ENCODE measurements around the gene TMC5. TPM values are rescaled to one million over a fixed set of nuclear protein-coding genes. Genes with fewer than 3 reads are reported as not detected.

Gene TMC5
- total RNA-seq, 4 donors from 2014 or later = 0.19 TPM; not detected in 3

- in situ Hi-C loops (cut with MboI; ENCODE audit: low sequenced_read_pairs in 4 of 4) = no loop called here
Observed at GRCh38 chr16:19460397-19460796, 42.7 kb downstream of the TMC5 start.

GRCh38 chr16:19463468-19464315, 46.0 kb downstream of the TMC5 start:
- no peak for TF ChIP-seq POLR2A (IDR thresholded peaks at IDR 0.05)
- TF ChIP-seq CTCF (IDR thresholded peaks at IDR 0.05 in 4 of 5, conservative IDR thresholded peaks at IDR 0.05 in 1 of 5) = no peak
- no peak overlapping the region for H3K27ac ChIP-seq
- intact Hi-C loops (cut with DNase I; ENCODE audit: low total_unique reads) (no loop called here), in situ Hi-C loops (cut with MboI; ENCODE audit: low sequenced_read_pairs in 4 of 4) (no loop called here)
- H3K9me3 ChIP-seq = no peaks in the 10 kb centered on the region
- DNase-seq (no peak), ATAC-seq (no peak)
- no peak overlapping the region for H3K4me3 ChIP-seq
- H3K36me3 ChIP-seq = no peaks in the 10 kb centered on the region
- H3K27me3 ChIP-seq = no peaks in the 10 kb centered on the region
- no peaks in the 10 kb centered on the region for H3K4me1 ChIP-seq

More at GRCh38 chr16:19460397-19460796, 42.7 kb downstream of the TMC5 start:
- Histone ChIP-seq H3K27ac (no peak overlapping the region), H3K36me3 (no peaks in the 10 kb centered on the region), H3K27me3 (no peaks in the 10 kb centered on the region), H3K4me1 (no peaks in the 10 kb centered on the region), H3K4me3 (no peak overlapping the region), H3K9me3 (no peaks in the 10 kb centered on the region)
- intact Hi-C loops (cut with DNase I; ENCODE audit: low total_unique reads) = no loop called here
- ATAC-seq (no peak), DNase-seq (no peak)
- TF ChIP-seq CTCF (IDR thresholded peaks at IDR 0.05 in 4 of 5, conservative IDR thresholded peaks at IDR 0.05 in 1 of 5) (no peak), POLR2A (IDR thresholded peaks at IDR 0.05) (no peak)

DNA sequence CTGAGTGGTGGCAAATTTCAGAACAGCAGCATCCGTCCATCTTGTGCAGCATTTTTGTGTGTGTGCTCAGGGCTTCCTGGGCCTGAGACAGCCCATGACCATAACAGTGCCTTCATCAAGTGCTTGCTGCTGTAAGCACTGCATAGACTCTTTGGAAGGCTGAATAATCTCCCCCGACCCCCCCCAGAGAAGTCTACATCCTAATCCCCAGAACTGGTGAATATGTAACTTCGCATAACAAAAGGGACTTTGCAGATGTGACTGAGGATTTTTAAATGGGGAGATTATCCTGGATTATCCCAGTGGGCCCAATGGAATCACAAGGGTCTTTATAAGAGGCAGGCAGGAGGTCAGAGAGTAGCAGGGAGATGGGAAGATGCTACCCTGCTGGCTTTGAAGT, 50.6 kb downstream of the TMC5 start:
- TF ChIP-seq CTCF (IDR thresholded peaks at IDR 0.05 in 4 of 5, conservative IDR thresholded peaks at IDR 0.05 in 1 of 5) = no peak
- no peak for TF ChIP-seq POLR2A (IDR thresholded peaks at IDR 0.05)
- no peak overlapping the region for H3K27ac ChIP-seq
- H3K4me3 ChIP-seq = no peak overlapping the region
- DNase-seq (no peak), ATAC-seq (no peak)
- H3K36me3 ChIP-seq = no peaks in the 10 kb centered on the region
- H3K4me1 ChIP-seq = no peaks in the 10 kb centered on the region
- in situ Hi-C loops (cut with MboI; ENCODE audit: low sequenced_read_pairs in 4 of 4) = no loop called here
- H3K9me3 ChIP-seq = no peaks in the 10 kb centered on the region
- H3K27me3 ChIP-seq = no peaks in the 10 kb centered on the region
- intact Hi-C loops (cut with DNase I; ENCODE audit: low total_unique reads) = no loop called here

DNA sequence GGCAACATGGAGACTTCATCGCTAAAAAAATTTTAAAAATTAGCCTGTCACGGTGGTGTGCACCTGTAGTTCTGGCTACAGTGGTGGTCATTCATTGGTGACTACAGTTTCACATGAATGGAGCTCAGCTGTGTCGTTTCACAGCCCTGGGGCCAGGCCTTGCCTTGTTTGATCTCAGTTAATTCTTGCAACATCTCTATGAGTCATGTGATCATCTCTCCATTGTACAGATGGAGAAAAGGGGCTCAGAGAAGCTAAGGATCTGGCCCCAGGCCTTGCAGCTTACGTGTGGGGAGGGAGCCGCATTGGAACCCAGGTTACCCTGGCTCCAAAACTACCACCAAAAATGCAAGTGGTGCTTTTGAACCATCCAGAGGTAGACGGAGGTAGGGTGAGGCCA, 54.8 kb downstream of the TMC5 start:
- Histone ChIP-seq H3K9me3 (no peaks in the 10 kb centered on the region), H3K4me1 (no peaks in the 10 kb centered on the region), H3K27ac (no peak overlapping the region), H3K4me3 (no peak overlapping the region), H3K36me3 (no peaks in the 10 kb centered on the region), H3K27me3 (no peaks in the 10 kb centered on the region)
- DNase-seq (no peak), ATAC-seq (no peak)
- in situ Hi-C loops (cut with MboI; ENCODE audit: low sequenced_read_pairs in 4 of 4) (no loop called here), intact Hi-C loops (cut with DNase I; ENCODE audit: low total_unique reads) (no loop called here)
- no peak for TF ChIP-seq CTCF (IDR thresholded peaks at IDR 0.05 in 4 of 5, conservative IDR thresholded peaks at IDR 0.05 in 1 of 5)
- TF ChIP-seq POLR2A (IDR thresholded peaks at IDR 0.05) = no peak

Data from gastrocnemius medialis (tissue), 4 donors.